ENCODE data around the gene LIPI.
"Not testable (repeated sequence)": the region's sequence is repeated elsewhere in the genome, so short reads cannot be mapped to it uniquely, and the experiment has no call there.

LIPI gene

GRCh38 chr21:14092834-14093560 is 117.8 kb downstream of the LIPI start:
- Histone ChIP-seq H4K20me1 (ENCODE audit: insufficient read depth, low read length) (no peaks in the 10 kb centered on the region), H2AFZ (ENCODE audit: low read depth, low read length) (no peak overlapping the region), H3K27ac (ENCODE audit: low read length) (no peak overlapping the region), H3K27me3 (ENCODE audit: low read depth, low read length) (no peaks in the 10 kb centered on the region), H3K36me3 (replicated peaks; ENCODE audit: low read depth, low read length) (peaks cover 2% of the 10 kb centered on the region), H3K9me3 (ENCODE audit: insufficient read depth, low read length) (no peaks in the 10 kb centered on the region), H3K4me3 (ENCODE audit: low read length) (no peak overlapping the region), H3K79me2 (ENCODE audit: low read length) (no peaks in the 10 kb centered on the region), H3K9ac (ENCODE audit: low read length) (no peak overlapping the region), H3K4me2 (ENCODE audit: low read length) (no peak overlapping the region), H3K4me1 (ENCODE audit: low read length) (no peaks in the 10 kb centered on the region)
- TF ChIP-seq CTCF (IDR thresholded peaks at IDR 0.05; ENCODE audit: low read depth, low read length) (no peak), EZH2phosphoT487 (IDR thresholded peaks at IDR 0.05; ENCODE audit: low read depth) (no peak)

- H3K4me3 ChIP-seq (ENCODE audit: low read length); H3K27ac ChIP-seq (ENCODE audit: low read length); H3K9me3 ChIP-seq (ENCODE audit: insufficient read depth, low read length); H3K36me3 ChIP-seq (replicated peaks; ENCODE audit: low read depth, low read length); H4K20me1 ChIP-seq (ENCODE audit: insufficient read depth, low read length); H3K4me2 ChIP-seq (ENCODE audit: low read length); H3K79me2 ChIP-seq (ENCODE audit: low read length); H2AFZ ChIP-seq (ENCODE audit: low read depth, low read length); H3K9ac ChIP-seq (ENCODE audit: low read length); H3K27me3 ChIP-seq (ENCODE audit: low read depth, low read length): not testable (repeated sequence)
- peaks cover 15% of the 10 kb centered on the region for H3K4me1 ChIP-seq (ENCODE audit: low read length)
Measured at GRCh38 chr21:14090184-14090583, 120.6 kb downstream of the LIPI start.

GRCh38 chr21:14088391-14088790 is 122.4 kb downstream of the LIPI start:
- Histone ChIP-seq H3K9me3 (ENCODE audit: insufficient read depth, low read length) (no peaks in the 10 kb centered on the region), H2AFZ (ENCODE audit: low read depth, low read length) (no peak overlapping the region), H3K4me1 (ENCODE audit: low read length) (peaks cover 15% of the 10 kb centered on the region), H3K79me2 (ENCODE audit: low read length) (no peaks in the 10 kb centered on the region), H3K9ac (ENCODE audit: low read length) (no peak overlapping the region), H4K20me1 (ENCODE audit: insufficient read depth, low read length) (no peaks in the 10 kb centered on the region), H3K4me3 (ENCODE audit: low read length) (no peak overlapping the region), H3K27me3 (ENCODE audit: low read depth, low read length) (no peaks in the 10 kb centered on the region), H3K36me3 (replicated peaks; ENCODE audit: low read depth, low read length) (peaks cover 4% of the 10 kb centered on the region), H3K4me2 (ENCODE audit: low read length) (no peak overlapping the region), H3K27ac (ENCODE audit: low read length) (no peak overlapping the region)
- TF ChIP-seq EZH2phosphoT487 (IDR thresholded peaks at IDR 0.05; ENCODE audit: low read depth) (no peak), CTCF (IDR thresholded peaks at IDR 0.05; ENCODE audit: low read depth, low read length) (no peak)

GRCh38 chr21:14086553-14086952 is 124.2 kb downstream of the LIPI start:
- no peak overlapping the region for H3K4me3 ChIP-seq (ENCODE audit: low read length)
- no peak overlapping the region for H3K9ac ChIP-seq (ENCODE audit: low read length)
- H3K27ac ChIP-seq (ENCODE audit: low read length): peak overlapping the region; percentile 65
- H3K4me2 ChIP-seq (ENCODE audit: low read length): peak overlapping the region; percentile 17; the same call in 1 of the 2 replicates
- H3K27me3 ChIP-seq (ENCODE audit: low read depth, low read length): no peaks in the 10 kb centered on the region
- no peaks in the 10 kb centered on the region for H3K9me3 ChIP-seq (ENCODE audit: insufficient read depth, low read length)
- no peaks in the 10 kb centered on the region for H4K20me1 ChIP-seq (ENCODE audit: insufficient read depth, low read length)
- peaks cover 4% of the 10 kb centered on the region for H3K36me3 ChIP-seq (replicated peaks; ENCODE audit: low read depth, low read length)
- peaks cover 15% of the 10 kb centered on the region for H3K4me1 ChIP-seq (ENCODE audit: low read length)
- H3K79me2 ChIP-seq (ENCODE audit: low read length): no peaks in the 10 kb centered on the region
- no peak for TF ChIP-seq EZH2phosphoT487 (IDR thresholded peaks at IDR 0.05; ENCODE audit: low read depth)
- no peak for TF ChIP-seq CTCF (IDR thresholded peaks at IDR 0.05; ENCODE audit: low read depth, low read length)
- no peak overlapping the region for H2AFZ ChIP-seq (ENCODE audit: low read depth, low read length)

All from OCI-LY3 (cell line).